HepG2 (cell line): ENCODE measurements around the gene SDK1. TPM values are rescaled to one million over a fixed set of nuclear protein-coding genes. Genes with fewer than 3 reads are reported as not detected.

ENCODE experiments used
- ATAD3A ChIP-seq: sonication (generic); formaldehyde crosslinking; IDR thresholded peaks from 2 replicates; pipeline ENCODE4 v1.4.0; 2020; ENCODE audit warnings: missing genetic modification reagents
- CBX2 ChIP-seq, 2 experiments: fragments of 200-600 bp in 1 of 2; sonication (generic); formaldehyde crosslinking in 1 of 2; IDR thresholded peaks; 2 replicates each; pipeline versions ENCODE4 v1.7.0 to v1.8.1; 2018 to 2022; ENCODE audit warnings: low read depth in 2 of 2, low read length in 1 of 2, mild to moderate bottlenecking in 1 of 2, missing genetic modification reagents in 1 of 2
- CENPX ChIP-seq: sonication (generic); formaldehyde crosslinking; IDR thresholded peaks from 2 replicates; pipeline ENCODE4 v1.9.0; 2021; ENCODE audit warnings: mild to moderate bottlenecking, missing genetic modification reagents, moderate library complexity
- FOXO1 ChIP-seq: sonication (generic); formaldehyde crosslinking; IDR thresholded peaks from 2 replicates; pipeline ENCODE4 v1.4.0; 2020; ENCODE audit warnings: missing genetic modification reagents
- MAFG ChIP-seq: sonication (generic); formaldehyde crosslinking; IDR thresholded peaks from 2 replicates; pipeline ENCODE4 v1.5.1; 2020; ENCODE audit warnings: mild to moderate bottlenecking, missing genetic modification reagents
- MED13 ChIP-seq: sonication (generic); formaldehyde crosslinking; IDR thresholded peaks from 2 replicates; pipeline ENCODE4 v1.5.0; 2020; ENCODE audit warnings: missing genetic modification reagents
- MTERF4 ChIP-seq: sonication (generic); formaldehyde crosslinking; IDR thresholded peaks from 2 replicates; pipeline ENCODE4 v1.8.0; 2023; ENCODE audit warnings: mild to moderate bottlenecking, missing genetic modification reagents
- MTF1 ChIP-seq: sonication (generic); formaldehyde crosslinking; IDR thresholded peaks from 2 replicates; pipeline ENCODE4 v1.5.0; 2020; ENCODE audit warnings: missing genetic modification reagents
- NR3C1 ChIP-seq: sonication (generic); formaldehyde crosslinking; IDR thresholded peaks from 2 replicates; pipeline ENCODE4 v1.4.0; 2020; ENCODE audit warnings: missing genetic modification reagents
- PBX3 ChIP-seq: sonication (generic); formaldehyde crosslinking; IDR thresholded peaks from 2 replicates; pipeline ENCODE4 v1.8.1; 2023; ENCODE audit warnings: missing genetic modification reagents, inconsistent platforms, borderline replicate concordance
- PCBP2 ChIP-seq: fragments of 200-400 bp; formaldehyde crosslinking; optimal IDR thresholded peaks from 2 replicates; pipeline ENCODE3; 2018; ENCODE audit warnings: low read length, low read depth; ENCODE audit not compliant: poor library complexity, severe bottlenecking
- POLR2A ChIP-seq, 2 experiments: IDR thresholded peaks; 2 replicates each; pipeline ENCODE4 v1.6.1; 2011; ENCODE audit warnings: low read depth in 2 of 2, low read length in 2 of 2, mild to moderate bottlenecking in 1 of 2, moderate library complexity in 1 of 2; ENCODE audit not compliant: insufficient read depth in 1 of 2
- REL ChIP-seq: sonication (generic); formaldehyde crosslinking; conservative IDR thresholded peaks from 2 replicates; pipeline ENCODE4 v1.8.0; 2022; ENCODE audit warnings: mild to moderate bottlenecking, missing genetic modification reagents, moderate library complexity
- SMARCE1 ChIP-seq: fragments of 450-650 bp; IDR thresholded peaks from 2 replicates; pipeline ENCODE4 v1.6.1; 2017; ENCODE audit warnings: borderline replicate concordance
- SOX13 ChIP-seq, 3 experiments: fragments of 450-650 bp in 1 of 3; sonication (generic) in 1 of 3; formaldehyde crosslinking in 1 of 3; IDR thresholded peaks in 2 of 3; conservative IDR thresholded peaks in 1 of 3; 2 replicates each; pipeline versions ENCODE4 v1.5.0 to v1.6.1; 2016 to 2020; ENCODE audit warnings: antibody characterized with exemption in 1 of 3, mild to moderate bottlenecking in 1 of 3, missing compliant biosample characterization in 1 of 3, missing genetic modification reagents in 1 of 3, moderate library complexity in 1 of 3
- SP4 ChIP-seq: sonication (generic); formaldehyde crosslinking; IDR thresholded peaks from 2 replicates; pipeline ENCODE4 v1.8.1; 2023; ENCODE audit warnings: mild to moderate bottlenecking, missing genetic modification reagents
- SP5 ChIP-seq: IDR thresholded peaks from 2 replicates; pipeline ENCODE4 v1.6.1; 2016; ENCODE audit warnings: low read depth, borderline replicate concordance
- TCF12 ChIP-seq, 2 experiments: fragments of 450-650 bp in 1 of 2; sonication (generic) in 1 of 2; formaldehyde crosslinking in 1 of 2; IDR thresholded peaks; 2 replicates each; pipeline versions ENCODE4 v1.6.1 to v1.8.0; 2017 to 2022; ENCODE audit warnings: antibody characterized with exemption in 1 of 2, mild to moderate bottlenecking in 1 of 2, missing genetic modification reagents in 1 of 2, moderate library complexity in 1 of 2
- ZBTB26 ChIP-seq: IDR thresholded peaks from 2 replicates; pipeline ENCODE4 v1.6.1; 2016; ENCODE audit warnings: missing compliant biosample characterization, missing genetic modification reagents, borderline replicate concordance
- ZBTB3 ChIP-seq: sonication (generic); formaldehyde crosslinking; IDR thresholded peaks from 2 replicates; pipeline ENCODE4 v1.4.0; 2020; ENCODE audit warnings: low read depth, mild to moderate bottlenecking, moderate library complexity, missing genetic modification reagents, borderline replicate concordance
- ZNF234 ChIP-seq: sonication (generic); formaldehyde crosslinking; conservative IDR thresholded peaks from 2 replicates; pipeline ENCODE4 v1.5.1; 2020; ENCODE audit warnings: mild to moderate bottlenecking, missing genetic modification reagents
- ZNF350 ChIP-seq: sonication (generic); formaldehyde crosslinking; IDR thresholded peaks from 2 replicates; pipeline ENCODE4 v1.4.0; 2020; ENCODE audit warnings: mild to moderate bottlenecking, low read depth, missing genetic modification reagents, borderline replicate concordance
- ZNF432 ChIP-seq: sonication (generic); formaldehyde crosslinking; IDR thresholded peaks from 2 replicates; pipeline ENCODE4 v1.5.0; 2020; ENCODE audit warnings: missing genetic modification reagents, mild to moderate bottlenecking, borderline replicate concordance
- ZNF746 ChIP-seq: sonication (generic); formaldehyde crosslinking; IDR thresholded peaks from 2 replicates; pipeline ENCODE4 v1.8.0; 2022; ENCODE audit warnings: mild to moderate bottlenecking, missing genetic modification reagents
- ZNF773 ChIP-seq: sonication (generic); formaldehyde crosslinking; IDR thresholded peaks from 2 replicates; pipeline ENCODE4 v1.4.0; 2020; ENCODE audit warnings: missing genetic modification reagents, borderline replicate concordance
- ZSCAN20 ChIP-seq: sonication (generic); formaldehyde crosslinking; IDR thresholded peaks from 2 replicates; pipeline ENCODE4 v1.4.0; 2020; ENCODE audit warnings: missing genetic modification reagents, mild to moderate bottlenecking, borderline replicate concordance
- ZSCAN30 ChIP-seq: sonication (generic); formaldehyde crosslinking; IDR thresholded peaks from 2 replicates; pipeline ENCODE4 v1.5.0; 2020; ENCODE audit warnings: mild to moderate bottlenecking, missing genetic modification reagents
- polyA plus RNA-seq, 8 experiments: library from polyadenylated mRNA; depleted of rRNA in 3 of 8; stranded (reverse) in 7 of 8; unstranded in 1 of 8; fragments of >200 nt; fragmentation: Illumina TruSeq in 4 of 8; extraction: Trizol in 4 of 8; gene quantifications; 2 replicates each; pipeline versions ENCODE4 v1.2.1 to v1.2.3, GENCODE V29; 2011 to 2016; ENCODE audit warnings: low read depth in 4 of 8, missing spikeins in 1 of 8, mixed read lengths in 1 of 8; ENCODE audit not compliant: insufficient read depth in 1 of 8
- total RNA-seq, 5 experiments: library from RNA; depleted of rRNA; stranded (reverse); fragments of >200 nt; fragmentation: Illumina TruSeq; extraction: Trizol; gene quantifications; 2 replicates each; pipeline ENCODE4 v1.2.3, GENCODE V29; 2016; ENCODE audit warnings: low read depth in 1 of 5

Gene SDK1
- total and polyA plus RNA-seq, 2 of the 13 experiments (the other 11 are each of a cell fraction or from before 2014, with no cell fraction given): 0.35 to 2.4 TPM

GRCh38 chr7:3300651-3301448 lies at the start of gene SDK1 (continued):
- TF ChIP-seq TCF12 (IDR thresholded peaks at IDR 0.05) (no peak), TCF12 (CRISPR knock-in tag; IDR thresholded peaks at IDR 0.05) (peak; percentile 61; the same call in 1 of the 2 replicates), ZNF746 (CRISPR knock-in tag) (no peak), PCBP2 (no peak), REL (CRISPR knock-in tag) (no peak), SP4 (peak; percentile 84), ATAD3A (CRISPR knock-in tag) (no peak), MTERF4 (CRISPR knock-in tag) (no peak), ZNF350 (CRISPR knock-in tag) (no peak), PBX3 (CRISPR knock-in tag) (no peak), ZSCAN30 (CRISPR knock-in tag) (no peak), FOXO1 (CRISPR knock-in tag) (peak; percentile 74), SP5 (no peak), ZNF432 (no peak), ZBTB3 (CRISPR knock-in tag) (no peak), CENPX (no peak), ZSCAN20 (peak; percentile 72; the same call in 1 of the 2 replicates), CBX2 (IDR thresholded peaks at IDR 0.05; ENCODE audit: low read depth, low read length) (no peak), CBX2 (CRISPR knock-in tag; IDR thresholded peaks at IDR 0.05; ENCODE audit: low read depth) (no peak), SOX13 (IDR thresholded peaks at IDR 0.05) (no peak), SOX13 (CRISPR knock-in tag; conservative IDR thresholded peaks at IDR 0.05 in 1 of 2, IDR thresholded peaks at IDR 0.05 in 1 of 2) (peak in 1 of 2 experiments; percentile 10; a peak in 1 of 4 replicates), ZNF773 (no peak), SMARCE1 (no peak), MED13 (CRISPR knock-in tag) (no peak), ZNF234 (CRISPR knock-in tag) (no peak), MTF1 (CRISPR knock-in tag) (no peak), ZBTB26 (CRISPR knock-in tag) (no peak), NR3C1 (CRISPR knock-in tag) (no peak), POLR2A (IDR thresholded peaks at IDR 0.05; ENCODE audit: insufficient read depth in 1 of 2, low read depth in 2 of 2, low read length in 2 of 2) (no peak), MAFG (CRISPR knock-in tag) (no peak)
